Ramos (cell line): ENCODE results near the gene GZMM.

ENCODE experiments used
- in situ Hi-C: fragments of 300-500 bp; cut with MboI; formaldehyde crosslinking; loops from one replicate; pipeline ENCODE4 v1.14.3; 2022; ENCODE audit warnings: low sequenced_read_pairs; ENCODE audit not compliant: unreplicated experiment

Gene GZMM

GRCh38 chr19:593055-593454 lies 49.2 kb downstream of the GZMM start:
- in situ Hi-C loops = no loop called here

- in situ Hi-C loops = no loop called here
Observed at GRCh38 chr19:593505-593904, 49.7 kb downstream of the GZMM start.

GRCh38 chr19:594265-594870 lies 50.5 kb downstream of the GZMM start:
- in situ Hi-C loops = no loop called here

GRCh38 chr19:595326-596262 lies 51.7 kb downstream of the GZMM start:
- in situ Hi-C loops = no loop called here

- in situ Hi-C loops = no loop called here
Observed at GRCh38 chr19:596263-596655, 52.4 kb downstream of the GZMM start.

- in situ Hi-C loops = no loop called here
Observed at GRCh38 chr19:597406-598315, 53.8 kb downstream of the GZMM start.
